Psoas muscle (tissue), 8 donors: Measurements from ENCODE around the gene PNPO. TPM values are rescaled to one million over a fixed set of nuclear protein-coding genes. Genes with fewer than 3 reads are reported as not detected.

Experiments
- ATAC-seq, 4 donors: fragments of 200-7000 bp; cut with Tn5 transposase; one replicate each; pipeline ENCODE4 v1.9.1; 2020; ENCODE audit warnings: moderate library complexity in 3 of 4, mild to moderate bottlenecking in 2 of 4
- DNase-seq, 2 donors: peaks; one replicate each; pipeline ENCODE4 v3.0.0-alpha.2; 2020
- H3K27ac ChIP-seq: fragments of 200-600 bp; one replicate; pipeline ENCODE4 v1.8.0; 2022
- H3K27me3 ChIP-seq, 3 donors: fragments of 200-600 bp in 1 of 3; one replicate each; pipeline versions ENCODE4 v1.6.1 to v1.8.0; 2013 to 2022; ENCODE audit warnings: low read length in 2 of 3, mild to moderate bottlenecking in 2 of 3, moderate library complexity in 1 of 3; ENCODE audit not compliant: insufficient read depth in 3 of 3
- H3K36me3 ChIP-seq, 2 donors: fragments of 200-600 bp in 1 of 2; one replicate each; pipeline versions ENCODE4 v1.6.1 to v1.8.0; 2013 to 2022; ENCODE audit warnings: low read depth in 1 of 2, mild to moderate bottlenecking in 1 of 2, moderate library complexity in 1 of 2; ENCODE audit not compliant: insufficient read depth in 1 of 2
- H3K4me1 ChIP-seq: fragments of 200-600 bp; one replicate; pipeline ENCODE4 v1.8.0; 2022
- H3K4me3 ChIP-seq: fragments of 200-600 bp; one replicate; pipeline ENCODE4 v1.8.0; 2022; ENCODE audit warnings: mild to moderate bottlenecking
- H3K9me3 ChIP-seq: fragments of 200-600 bp; one replicate; pipeline ENCODE4 v1.8.0; 2022
- WGBS, 3 donors: extraction: QIAGEN DNeasy Blood & Tissue Kit; methylation state at CpG; one replicate each; pipeline versions ENCODE4 v1.1.6 to v1.1.7; 2013; 5-methylcytosine and 5-hydroxymethylcytosine counted together
- intact Hi-C, 2 donors: fragments of 100-400 bp; cut with DNase I; formaldehyde crosslinking; loops; one replicate each; pipeline versions ENCODE4 v1.11.0 to v1.14.2; 2022
- polyA plus RNA-seq, 3 donors: library from polyadenylated mRNA; stranded (reverse); fragments of 200-250 nt; gene quantifications; one replicate each; pipeline ENCODE4 v1.2.3, GENCODE V29; 2013
- total RNA-seq, 4 donors: library from RNA; stranded (reverse); fragmentation: NEBNext Ultra II Directional in 2 of 4; extraction: Animal tissue kit (Norgen Biotek cat#: 25700) in 2 of 4; gene quantifications; one replicate each; pipeline versions ENCODE4 v1.2.1 to v1.2.4, GENCODE V29; 2021 to 2023
- TF ChIP-seq, protein P1 (sequence below): fragments of 200-600 bp; IDR thresholded peaks from one replicate; pipeline ENCODE4 v1.8.0; 2022; ENCODE audit warnings: antibody characterized with exemption
- donor health status: healthy with polysubstance abuse.
- donor health status: DM: no; HTN: no; CAD: no; lungs with moderate emphysema.
- donor health status: Bipolar disorder and iron deficiency.
- donor health status: healthy.
- donor health status: DM: yes; HTN: yes; CAD: no.
- donor health status: DM: no; HTN: no; CAD: no.
- donor health status: DM: no; HTN: no; CAD: no.
- donor health status: DM: yes; HTN: yes; CAD: no.

The PNPO gene
- total and polyA plus RNA-seq, 7 donors = 12.0 to 42.3 (median 30.0) TPM

- Histone ChIP-seq H3K27ac (no peak overlapping the region), H3K36me3 (peaks cover 7 to 100% of the 10 kb centered on the region in 2 donors), H3K27me3 (no peaks in the 10 kb centered on the region), H3K4me3 (no peak overlapping the region), H3K9me3 (no peaks in the 10 kb centered on the region), H3K4me1 (no peaks in the 10 kb centered on the region)
- TF ChIP-seq, protein P1, sequence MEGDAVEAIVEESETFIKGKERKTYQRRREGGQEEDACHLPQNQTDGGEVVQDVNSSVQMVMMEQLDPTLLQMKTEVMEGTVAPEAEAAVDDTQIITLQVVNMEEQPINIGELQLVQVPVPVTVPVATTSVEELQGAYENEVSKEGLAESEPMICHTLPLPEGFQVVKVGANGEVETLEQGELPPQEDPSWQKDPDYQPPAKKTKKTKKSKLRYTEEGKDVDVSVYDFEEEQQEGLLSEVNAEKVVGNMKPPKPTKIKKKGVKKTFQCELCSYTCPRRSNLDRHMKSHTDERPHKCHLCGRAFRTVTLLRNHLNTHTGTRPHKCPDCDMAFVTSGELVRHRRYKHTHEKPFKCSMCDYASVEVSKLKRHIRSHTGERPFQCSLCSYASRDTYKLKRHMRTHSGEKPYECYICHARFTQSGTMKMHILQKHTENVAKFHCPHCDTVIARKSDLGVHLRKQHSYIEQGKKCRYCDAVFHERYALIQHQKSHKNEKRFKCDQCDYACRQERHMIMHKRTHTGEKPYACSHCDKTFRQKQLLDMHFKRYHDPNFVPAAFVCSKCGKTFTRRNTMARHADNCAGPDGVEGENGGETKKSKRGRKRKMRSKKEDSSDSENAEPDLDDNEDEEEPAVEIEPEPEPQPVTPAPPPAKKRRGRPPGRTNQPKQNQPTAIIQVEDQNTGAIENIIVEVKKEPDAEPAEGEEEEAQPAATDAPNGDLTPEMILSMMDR = peak; percentile 65
- intact Hi-C loops = loop anchor here (2.0 to 5.0 kb wide), 2 partner anchors 39 to 40 kb away; no protein-coding TSS in a partner anchor
- WGBS, 3 donors = 26 to 36% (median 29%) methylated on average over 7 of the region's 7 CpGs
- DNase-seq (peak; percentile 38 to 69), ATAC-seq (peak; percentile 64 to 78 (median 70))
Measured at GRCh38 chr17:47978324-47978723, 37.0 kb downstream of the PNPO start.

DNA sequence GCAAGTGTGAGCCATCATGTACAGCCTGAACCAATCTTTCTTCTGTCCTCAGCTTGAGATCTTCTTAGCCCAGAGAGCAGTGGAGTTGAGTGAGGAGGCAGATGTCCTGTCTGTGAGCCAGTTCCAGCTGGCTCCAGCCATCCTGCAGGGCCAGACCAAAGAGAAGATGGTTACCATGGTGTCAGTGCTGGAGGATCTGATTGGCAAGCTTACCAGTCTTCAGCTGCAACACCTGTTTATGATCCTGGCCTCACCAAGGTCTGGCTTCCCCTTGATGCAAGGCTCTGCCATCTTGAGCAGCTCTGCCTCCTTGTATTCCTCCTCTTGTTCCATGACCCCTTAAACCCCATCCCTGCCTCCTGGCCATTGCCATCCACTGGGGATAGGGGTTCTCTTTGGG is 39.2 kb downstream of the PNPO start:
- no peaks in the 10 kb centered on the region for H3K27me3 ChIP-seq
- no peaks in the 10 kb centered on the region for H3K9me3 ChIP-seq
- no peaks in the 10 kb centered on the region for H3K4me1 ChIP-seq
- TF ChIP-seq, protein P1 = no peak
- no peak overlapping the region for H3K4me3 ChIP-seq
- ATAC-seq (no peak), DNase-seq (no peak)
- no peak overlapping the region for H3K27ac ChIP-seq
- H3K36me3 ChIP-seq = peaks cover 7 to 92% of the 10 kb centered on the region in 2 donors
- intact Hi-C loops = no loop called here

GRCh38 chr17:47981462-47981861 is 40.1 kb downstream of the PNPO start:
- DNase-seq (no peak), ATAC-seq (no peak)
- TF ChIP-seq, protein P1 = no peak
- Histone ChIP-seq H3K4me3 (no peak overlapping the region), H3K27me3 (no peaks in the 10 kb centered on the region), H3K4me1 (no peaks in the 10 kb centered on the region), H3K36me3 (peaks cover 7 to 83% of the 10 kb centered on the region in 2 donors), H3K27ac (no peak overlapping the region), H3K9me3 (no peaks in the 10 kb centered on the region)
- WGBS, 3 donors = 93 to 98% (median 94%) methylated on average over 9 of the region's 9 CpGs
- intact Hi-C loops = no loop called here

GRCh38 chr17:47982091-47982617 is 40.8 kb downstream of the PNPO start:
- Histone ChIP-seq H3K4me1 (no peaks in the 10 kb centered on the region), H3K4me3 (no peak overlapping the region), H3K36me3 (peaks cover 7 to 76% of the 10 kb centered on the region in 2 donors), H3K27me3 (no peaks in the 10 kb centered on the region), H3K27ac (no peak overlapping the region), H3K9me3 (no peaks in the 10 kb centered on the region)
- 72 to 76% (median 73%) methylated on average over 14 of the region's 14 CpGs for WGBS, 3 donors
- TF ChIP-seq, protein P1 = no peak
- DNase-seq (no peak), ATAC-seq (no peak)
- intact Hi-C loops = no loop called here
